Measurements from ENCODE around the gene RCAN2.

RCAN2 gene

GRCh38 chr6:46220352-46221221, 270.7 kb downstream of the RCAN2 start:
- no peak overlapping the region for H3K4me3 ChIP-seq (ENCODE audit: control insufficient read depth, low read depth, low read length)

GRCh38 chr6:46219661-46220060, 271.6 kb downstream of the RCAN2 start:
- H3K4me3 ChIP-seq (ENCODE audit: control insufficient read depth, low read depth, low read length) = no peak overlapping the region
- TF ChIP-seq CTCF (IDR thresholded peaks at IDR 0.05; ENCODE audit: control insufficient read depth, insufficient read depth, low read depth, low read length, missing control alignments) = no peak
- no peak for DNase-seq (ENCODE audit: low read depth)

More at GRCh38 chr6:46220352-46221221, 270.7 kb downstream of the RCAN2 start:
- no peak for DNase-seq (ENCODE audit: low read depth)
- TF ChIP-seq CTCF (IDR thresholded peaks at IDR 0.05; ENCODE audit: control insufficient read depth, insufficient read depth, low read depth, low read length, missing control alignments) = no peak

DNA sequence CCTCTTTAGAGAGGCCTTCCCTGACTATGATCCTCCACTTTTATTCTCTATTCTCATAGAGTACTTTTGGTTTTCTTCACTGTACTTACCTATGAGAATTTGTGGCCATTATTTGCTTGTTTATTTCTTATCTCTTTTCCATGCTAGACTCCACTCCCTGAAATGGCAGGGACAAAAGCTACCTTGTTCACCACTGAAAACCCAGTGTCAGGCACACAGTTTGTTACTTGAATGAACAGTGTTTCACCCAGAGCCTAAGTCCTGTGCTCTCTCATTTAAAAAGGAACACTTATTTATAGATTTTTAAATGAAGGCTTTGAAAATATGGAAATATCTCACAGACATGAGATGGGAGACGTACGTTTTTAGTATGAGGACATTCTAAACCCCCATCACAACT, 272.8 kb downstream of the RCAN2 start:
- DNase-seq (ENCODE audit: low read depth) = no peak
- no peak for TF ChIP-seq CTCF (IDR thresholded peaks at IDR 0.05; ENCODE audit: control insufficient read depth, insufficient read depth, low read depth, low read length, missing control alignments)
- H3K4me3 ChIP-seq (ENCODE audit: control insufficient read depth, low read depth, low read length) = no peak overlapping the region

DNA sequence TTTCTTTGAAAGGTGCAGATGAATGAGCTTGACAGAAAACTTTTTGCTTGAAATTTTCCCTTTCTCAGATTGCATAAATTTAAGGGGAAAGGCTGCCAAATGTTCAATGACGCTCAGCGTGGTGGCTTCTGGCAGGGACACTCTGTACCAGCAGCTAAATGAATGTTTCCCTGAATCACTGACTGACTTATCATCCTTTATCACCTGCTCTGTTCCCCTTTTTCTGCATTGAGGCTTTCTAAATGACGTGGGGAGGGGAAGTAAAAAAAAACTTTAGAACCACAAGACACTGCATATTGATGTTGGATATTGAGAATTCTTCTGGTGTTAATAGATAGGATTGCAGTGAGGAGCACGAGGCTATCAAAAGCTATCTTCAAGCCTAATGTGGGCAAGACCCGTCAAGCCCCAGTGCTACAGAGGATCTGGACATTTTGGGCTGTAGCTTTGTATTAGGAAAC, 273.5 kb downstream of the RCAN2 start:
- no peak overlapping the region for H3K4me3 ChIP-seq (ENCODE audit: control insufficient read depth, low read depth, low read length)
- TF ChIP-seq CTCF (IDR thresholded peaks at IDR 0.05; ENCODE audit: control insufficient read depth, insufficient read depth, low read depth, low read length, missing control alignments) = no peak
- DNase-seq (ENCODE audit: low read depth) = no peak

DNA sequence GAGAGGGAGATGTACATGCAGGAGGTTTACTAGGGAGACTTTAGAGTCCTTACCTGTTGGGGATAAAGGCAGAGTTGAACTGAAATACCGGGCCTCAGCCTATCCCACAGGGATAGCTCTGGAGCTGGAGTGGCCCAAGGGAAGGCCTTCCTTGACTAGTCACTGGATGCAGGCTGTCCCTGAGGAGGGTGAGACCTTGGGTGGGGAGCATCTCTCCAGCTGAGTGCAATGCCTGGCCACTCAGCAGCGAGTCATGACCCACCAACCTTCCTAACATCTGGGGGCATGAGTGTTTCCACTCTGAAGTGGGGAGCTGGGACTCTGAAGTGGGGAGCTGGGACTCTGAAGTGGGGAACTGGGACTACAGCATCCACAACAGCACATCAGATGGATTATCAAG, 274.4 kb downstream of the RCAN2 start:
- no peak for DNase-seq (ENCODE audit: low read depth)
- H3K4me3 ChIP-seq (ENCODE audit: control insufficient read depth, low read depth, low read length) = no peak overlapping the region
- no peak for TF ChIP-seq CTCF (IDR thresholded peaks at IDR 0.05; ENCODE audit: control insufficient read depth, insufficient read depth, low read depth, low read length, missing control alignments)

GRCh38 chr6:46215777-46216176, 275.5 kb downstream of the RCAN2 start:
- no peak for TF ChIP-seq CTCF (IDR thresholded peaks at IDR 0.05; ENCODE audit: control insufficient read depth, insufficient read depth, low read depth, low read length, missing control alignments)
- H3K4me3 ChIP-seq (ENCODE audit: control insufficient read depth, low read depth, low read length) = no peak overlapping the region
- no peak for DNase-seq (ENCODE audit: low read depth)
